Astrocyte (in vitro differentiated cells and primary cell): ENCODE data around the gene ENTR1.

Experiments
- EZH2 ChIP-seq: IDR thresholded peaks from 2 replicates; pipeline ENCODE4 v1.6.1; 2012; ENCODE audit warnings: mild to moderate bottlenecking, low read length, inconsistent platforms; ENCODE audit not compliant: insufficient read depth
- TF ChIP-seq, protein P1 (sequence below): IDR thresholded peaks from 2 replicates; pipeline ENCODE4 v1.5.1; 2011; ENCODE audit warnings: low read depth, mild to moderate bottlenecking, inconsistent platforms, low read length, moderate library complexity; ENCODE audit not compliant: insufficient read depth

DNA sequence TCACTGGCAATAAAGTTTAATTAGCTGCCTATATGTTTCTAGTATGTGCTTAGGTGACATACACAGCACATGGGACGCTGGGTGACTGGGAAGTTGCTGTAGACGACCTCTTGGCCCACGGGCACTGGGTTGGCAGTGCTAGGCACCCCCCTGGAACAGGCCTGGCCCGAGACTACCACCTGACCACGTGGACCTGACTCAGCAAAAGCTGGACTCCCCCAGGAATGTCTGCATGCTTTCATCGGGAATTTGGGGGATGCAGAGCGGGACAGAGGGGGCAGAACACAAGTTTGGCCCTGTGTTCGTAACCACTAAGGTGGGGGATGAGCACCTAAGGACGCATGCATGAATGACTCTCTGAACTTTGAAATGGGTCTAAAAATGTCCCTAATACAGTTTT, 45.8 kb upstream of the ENTR1 start:
- TF ChIP-seq, protein P1, sequence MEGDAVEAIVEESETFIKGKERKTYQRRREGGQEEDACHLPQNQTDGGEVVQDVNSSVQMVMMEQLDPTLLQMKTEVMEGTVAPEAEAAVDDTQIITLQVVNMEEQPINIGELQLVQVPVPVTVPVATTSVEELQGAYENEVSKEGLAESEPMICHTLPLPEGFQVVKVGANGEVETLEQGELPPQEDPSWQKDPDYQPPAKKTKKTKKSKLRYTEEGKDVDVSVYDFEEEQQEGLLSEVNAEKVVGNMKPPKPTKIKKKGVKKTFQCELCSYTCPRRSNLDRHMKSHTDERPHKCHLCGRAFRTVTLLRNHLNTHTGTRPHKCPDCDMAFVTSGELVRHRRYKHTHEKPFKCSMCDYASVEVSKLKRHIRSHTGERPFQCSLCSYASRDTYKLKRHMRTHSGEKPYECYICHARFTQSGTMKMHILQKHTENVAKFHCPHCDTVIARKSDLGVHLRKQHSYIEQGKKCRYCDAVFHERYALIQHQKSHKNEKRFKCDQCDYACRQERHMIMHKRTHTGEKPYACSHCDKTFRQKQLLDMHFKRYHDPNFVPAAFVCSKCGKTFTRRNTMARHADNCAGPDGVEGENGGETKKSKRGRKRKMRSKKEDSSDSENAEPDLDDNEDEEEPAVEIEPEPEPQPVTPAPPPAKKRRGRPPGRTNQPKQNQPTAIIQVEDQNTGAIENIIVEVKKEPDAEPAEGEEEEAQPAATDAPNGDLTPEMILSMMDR: no peak
- TF ChIP-seq EZH2: no peak
